LNCaP clone FGC (cell line): ENCODE results near the gene GMDS.

Source experiments
- DNase-seq: peaks from one replicate; pipeline ENCODE4 v3.0.0-alpha.2; 2011; ENCODE audit warnings: low read depth
- H3K4me3 ChIP-seq: 2 replicates; pipeline ENCODE4 v1.5.1; 2011; ENCODE audit warnings: mild to moderate bottlenecking, low read depth, low read length, control low read depth
- CTCF ChIP-seq: IDR thresholded peaks from 2 replicates; pipeline ENCODE4 v1.5.1; 2012; ENCODE audit warnings: mild to moderate bottlenecking; ENCODE audit not compliant: control insufficient read depth, insufficient read depth; ENCODE audit errors: extremely low read depth

GMDS gene

GRCh38 chr6:2053691-2054090, 191.7 kb downstream of the GMDS start:
- H3K4me3 ChIP-seq, result no peak overlapping the region
- no peak for TF ChIP-seq CTCF
- no peak for DNase-seq

- TF ChIP-seq CTCF, result no peak
- no peak for DNase-seq
These were observed 197.6 kb downstream of the GMDS start for GRCh38 chr6:2047855-2048254.

GRCh38 chr6:2044192-2044591, 201.2 kb downstream of the GMDS start:
- TF ChIP-seq CTCF, result no peak
- no peak for DNase-seq
- H3K4me3 ChIP-seq, result no peak overlapping the region

More at GRCh38 chr6:2047855-2048254, 197.6 kb downstream of the GMDS start:
- H3K4me3 ChIP-seq, result no peak overlapping the region

- no peak for DNase-seq
- H3K4me3 ChIP-seq, result no peak overlapping the region
- no peak for TF ChIP-seq CTCF
These were observed 202.3 kb downstream of the GMDS start for GRCh38 chr6:2042956-2043648.

GRCh38 chr6:2038092-2038491, 207.3 kb downstream of the GMDS start:
- TF ChIP-seq CTCF, result no peak
- no peak overlapping the region for H3K4me3 ChIP-seq
- DNase-seq, result no peak

- TF ChIP-seq CTCF, result peak; percentile 12; the same call in 1 of the 2 replicates
- no peak for DNase-seq
- H3K4me3 ChIP-seq, result no peak overlapping the region
These were observed 208.0 kb downstream of the GMDS start for GRCh38 chr6:2037237-2037926.

GRCh38 chr6:2036710-2037023, 208.7 kb downstream of the GMDS start:
- no peak overlapping the region for H3K4me3 ChIP-seq
- no peak for TF ChIP-seq CTCF
- no peak for DNase-seq
